Hepatocyte (in vitro differentiated cells): ENCODE results near the gene BCAS3. TPM values are rescaled to one million over a fixed set of nuclear protein-coding genes. Genes with fewer than 3 reads are reported as not detected.

Source experiments
- DNase-seq: peaks from one replicate; pipeline ENCODE4 v3.0.0-alpha.2; 2016; ENCODE audit warnings: low spot score
- H2AFZ ChIP-seq: fragments of 200-600 bp; sonication (generic); 2 replicates; pipeline ENCODE4 v1.6.0; 2016; ENCODE audit warnings: antibody characterized with exemption, mild to moderate bottlenecking
- H3K27ac ChIP-seq: fragments of 200-600 bp; sonication (generic); 2 replicates; pipeline ENCODE4 v1.5.1; 2016; ENCODE audit warnings: mild to moderate bottlenecking
- H3K27me3 ChIP-seq: fragments of 200-600 bp; sonication (generic); 2 replicates; pipeline ENCODE4 v1.6.1; 2016
- H3K36me3 ChIP-seq: fragments of 200-600 bp; sonication (generic); replicated peaks from 2 replicates; pipeline ENCODE4 v1.5.1; 2016; ENCODE audit warnings: low read depth; ENCODE audit not compliant: insufficient read depth
- H3K4me1 ChIP-seq: fragments of 200-600 bp; sonication (generic); 2 replicates; pipeline ENCODE4 v1.5.1; 2016; ENCODE audit warnings: mild to moderate bottlenecking, moderate library complexity; ENCODE audit not compliant: insufficient read depth
- H3K4me2 ChIP-seq: fragments of 200-600 bp; sonication (generic); 2 replicates; pipeline ENCODE4 v1.6.0; 2016
- H3K4me3 ChIP-seq: fragments of 200-600 bp; sonication (generic); 2 replicates; pipeline ENCODE4 v1.5.1; 2016; ENCODE audit warnings: mild to moderate bottlenecking
- H3K79me2 ChIP-seq: fragments of 200-600 bp; sonication (generic); 2 replicates; pipeline ENCODE4 v1.6.0; 2017; ENCODE audit warnings: mild to moderate bottlenecking
- H3K9me2 ChIP-seq: fragments of 200-600 bp; sonication (generic); replicated peaks from 2 replicates; pipeline ENCODE4 v1.6.0; 2017; ENCODE audit warnings: mild to moderate bottlenecking; ENCODE audit not compliant: insufficient read depth
- H3K9me3 ChIP-seq: fragments of 200-600 bp; sonication (generic); 2 replicates; pipeline ENCODE4 v1.5.1; 2016; ENCODE audit warnings: low read depth, mild to moderate bottlenecking
- H4K20me1 ChIP-seq: fragments of 200-600 bp; sonication (generic); 2 replicates; pipeline ENCODE4 v1.6.0; 2016; ENCODE audit warnings: mild to moderate bottlenecking; ENCODE audit not compliant: insufficient read depth, poor library complexity, severe bottlenecking
- CTCF ChIP-seq: fragments of 200-600 bp; sonication (generic); IDR thresholded peaks from 2 replicates; pipeline ENCODE4 v1.5.1; 2016; ENCODE audit warnings: antibody characterized with exemption, mild to moderate bottlenecking; ENCODE audit not compliant: poor library complexity
- EZH2 ChIP-seq: fragments of 200-600 bp; sonication (generic); IDR thresholded peaks from 2 replicates; pipeline ENCODE4 v1.6.1; 2016; ENCODE audit warnings: antibody characterized with exemption, mild to moderate bottlenecking, borderline replicate concordance
- EZH2phosphoT487 ChIP-seq: fragments of 200-600 bp; sonication (generic); IDR thresholded peaks from one replicate; pipeline ENCODE4 v1.6.1; 2018; ENCODE audit warnings: antibody characterized with exemption, mild to moderate bottlenecking, low read depth, moderate library complexity; ENCODE audit not compliant: unreplicated experiment, severe bottlenecking
- WGBS: methylation state at CpG from one replicate; pipeline ENCODE4 v1.1.6; 2016; ENCODE audit warnings: low lambda C conversion rate; ENCODE audit errors: missing lambda C conversion rate; 5-methylcytosine and 5-hydroxymethylcytosine counted together
- polyA plus RNA-seq: library from polyadenylated mRNA; unstranded; fragments of >200 nt; fragmentation: Nextera tagmentation; extraction: Ambion mirVana; gene quantifications from 2 replicates; pipeline ENCODE4 v1.2.1, GENCODE V29; 2016
- total RNA-seq: library from RNA; depleted of rRNA; stranded (reverse); fragments of >200 nt; gene quantifications from 2 replicates; pipeline ENCODE4 v1.2.3, GENCODE V29; 2014

BCAS3 gene
- total and polyA plus RNA-seq, 2 experiments from 2014 or later, result 16.5 to 58.8 TPM

GRCh38 chr17:61127960-61128359 lies 450.3 kb downstream of the BCAS3 start:
- no peak overlapping the region for H3K4me3 ChIP-seq
- H3K27ac ChIP-seq, result peak overlapping the region; percentile 55
- H3K27me3 ChIP-seq, result no peaks in the 10 kb centered on the region
- H4K20me1 ChIP-seq, result no peaks in the 10 kb centered on the region
- H3K9me3 ChIP-seq, result no peaks in the 10 kb centered on the region
- H3K36me3 ChIP-seq, result no peaks in the 10 kb centered on the region
- no peak overlapping the region for H2AFZ ChIP-seq
- no peak overlapping the region for H3K4me2 ChIP-seq
- H3K4me1 ChIP-seq, result peaks cover 13% of the 10 kb centered on the region
- WGBS, result 73% methylated on average over 2 of the region's 2 CpGs
- DNase-seq, result no peak
- H3K79me2 ChIP-seq, result no peaks in the 10 kb centered on the region
- TF ChIP-seq EZH2phosphoT487 (no peak), CTCF (no peak), EZH2 (no peak)
- no peaks in the 10 kb centered on the region for H3K9me2 ChIP-seq

- H4K20me1 ChIP-seq, result no peaks in the 10 kb centered on the region
- peak overlapping the region; percentile 30 for H3K4me2 ChIP-seq
- WGBS, result 62% methylated on average over 8 of the region's 8 CpGs
- no peak overlapping the region for H3K4me3 ChIP-seq
- TF ChIP-seq EZH2phosphoT487, result no peak
- no peak for TF ChIP-seq EZH2
- no peak for TF ChIP-seq CTCF
- H3K27ac ChIP-seq, result peak overlapping the region; percentile 55
- H3K79me2 ChIP-seq, result no peaks in the 10 kb centered on the region
- no peaks in the 10 kb centered on the region for H3K36me3 ChIP-seq
- no peaks in the 10 kb centered on the region for H3K9me2 ChIP-seq
- H2AFZ ChIP-seq, result no peak overlapping the region
- no peaks in the 10 kb centered on the region for H3K27me3 ChIP-seq
- H3K9me3 ChIP-seq, result no peaks in the 10 kb centered on the region
- no peak for DNase-seq
- H3K4me1 ChIP-seq, result peaks cover 13% of the 10 kb centered on the region
Measured at GRCh38 chr17:61128661-61129115, 451.0 kb downstream of the BCAS3 start.

- peak overlapping the region; percentile 30 for H3K4me2 ChIP-seq
- no peaks in the 10 kb centered on the region for H4K20me1 ChIP-seq
- 48% methylated on average over 7 of the region's 7 CpGs for WGBS
- no peaks in the 10 kb centered on the region for H3K27me3 ChIP-seq
- H3K9me2 ChIP-seq, result no peaks in the 10 kb centered on the region
- no peak overlapping the region for H3K4me3 ChIP-seq
- no peak overlapping the region for H2AFZ ChIP-seq
- no peaks in the 10 kb centered on the region for H3K9me3 ChIP-seq
- H3K27ac ChIP-seq, result peak overlapping the region; percentile 55
- peak; percentile 17 for DNase-seq
- H3K79me2 ChIP-seq, result no peaks in the 10 kb centered on the region
- TF ChIP-seq EZH2phosphoT487 (no peak), CTCF (no peak), EZH2 (no peak)
- H3K4me1 ChIP-seq, result peaks cover 13% of the 10 kb centered on the region
- H3K36me3 ChIP-seq, result no peaks in the 10 kb centered on the region
Measured at GRCh38 chr17:61129267-61130254, 451.9 kb downstream of the BCAS3 start.
